HEK293T (cell line): Measurements from ENCODE around the gene FABP2.

Source experiments
- L3MBTL2 ChIP-seq: fragments of 450-650 bp; conservative IDR thresholded peaks from 2 replicates; pipeline ENCODE4 v1.6.1; 2016; ENCODE audit warnings: mild to moderate bottlenecking
- ZNF384 ChIP-seq: fragments of 450-650 bp; IDR thresholded peaks from 2 replicates; pipeline ENCODE4 v1.6.1; 2016
- TF ChIP-seq, protein P1 (sequence below): fragments of 450-650 bp; IDR thresholded peaks from 2 replicates; pipeline ENCODE4 v1.6.1; 2016

DNA sequence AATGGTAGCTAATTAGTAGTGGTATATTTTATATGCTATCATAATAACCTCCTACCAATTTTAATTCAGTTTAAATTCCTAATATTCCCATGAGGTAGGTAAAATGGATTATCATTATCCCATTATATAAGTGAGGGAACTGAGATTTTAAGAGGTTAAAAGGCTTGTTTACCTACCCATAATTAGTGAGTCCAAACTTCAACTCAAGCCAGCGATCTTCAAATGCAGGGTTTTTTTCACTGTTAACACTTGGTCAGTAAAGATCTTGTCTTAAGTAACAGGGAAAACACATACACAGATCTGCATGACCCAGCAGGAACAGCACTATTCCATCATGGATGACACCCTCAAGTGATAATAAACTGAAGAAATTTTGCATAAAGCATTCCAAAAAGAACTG lies 31.3 kb downstream of the FABP2 start:
- TF ChIP-seq, protein P1, sequence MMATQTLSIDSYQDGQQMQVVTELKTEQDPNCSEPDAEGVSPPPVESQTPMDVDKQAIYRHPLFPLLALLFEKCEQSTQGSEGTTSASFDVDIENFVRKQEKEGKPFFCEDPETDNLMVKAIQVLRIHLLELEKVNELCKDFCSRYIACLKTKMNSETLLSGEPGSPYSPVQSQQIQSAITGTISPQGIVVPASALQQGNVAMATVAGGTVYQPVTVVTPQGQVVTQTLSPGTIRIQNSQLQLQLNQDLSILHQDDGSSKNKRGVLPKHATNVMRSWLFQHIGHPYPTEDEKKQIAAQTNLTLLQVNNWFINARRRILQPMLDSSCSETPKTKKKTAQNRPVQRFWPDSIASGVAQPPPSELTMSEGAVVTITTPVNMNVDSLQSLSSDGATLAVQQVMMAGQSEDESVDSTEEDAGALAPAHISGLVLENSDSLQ = no peak
- TF ChIP-seq ZNF384 = no peak
- TF ChIP-seq L3MBTL2 = no peak
